K562 (cell line): Measurements from ENCODE around the gene FBXW8. TPM values are rescaled to one million over a fixed set of nuclear protein-coding genes. Genes with fewer than 3 reads are reported as not detected.
A peak's percentile ranks its signal among the peaks of the same experiment; 100 is the strongest.

Experiments used
- ATAC-seq: fragments of 200-7000 bp; cut with Tn5 transposase; 3 replicates; pipeline ENCODE4 v1.9.1; 2020; ENCODE audit warnings: moderate library complexity
- BruUV-seq: library from RNA; stranded (reverse); fragments of 400-500 nt; replicated peaks from 2 replicates; lab custom pipeline; 2021; lab: Mats Ljungman, UMichigan
- CTCF ChIA-PET: fragments of 300-600 bp; formaldehyde crosslinking; extraction: SDS; loops from one replicate; lab custom pipeline; 2021; ENCODE audit warnings: low intra/inter-chr PET ratio; lab: Yijun Ruan, JAX
- POLR2A ChIA-PET: fragments of 300-600, 350-650 bp; sonication (Branson Sonifier 250); formaldehyde crosslinking; extraction: SDS; loops from one replicate; lab custom pipeline; 2021; ENCODE audit warnings: antibody characterized with exemption, inconsistent platforms; lab: Yijun Ruan, JAX
- DNase-seq, 4 experiments: peaks; one replicate each; pipeline versions ENCODE4 v3.0.0 to v3.0.0-alpha.2; 2011 to 2018; ENCODE audit warnings: low spot score in 3 of 4, mixed read lengths in 3 of 4; ENCODE audit errors: extremely low read depth in 1 of 4
- FAIRE-seq: peaks from 2 replicates; lab custom pipeline; 2011; peaks lifted over from hg19 to GRCh38; lab: Jason Lieb, UNC
- H2AFZ ChIP-seq: 2 replicates; pipeline ENCODE4 v1.6.0; 2011; ENCODE audit warnings: low read depth, low read length, control low read depth, inconsistent platforms
- H3K27ac ChIP-seq: fragments of 200-600 bp; 3 replicates; pipeline ENCODE4 v1.8.0; 2011; ENCODE audit warnings: low read depth, mild to moderate bottlenecking, control low read depth, inconsistent platforms, low read length, moderate library complexity, mixed read lengths; ENCODE audit errors: extremely low read depth
- H3K27me3 ChIP-seq, 2 experiments: fragments of 300-600 bp in 1 of 2; 2 replicates in 1 of 2; 3 replicates in 1 of 2; pipeline versions ENCODE4 v1.6.0 to v1.8.0; 2011; ENCODE audit warnings: inconsistent platforms in 2 of 2, low read length in 2 of 2, mild to moderate bottlenecking in 1 of 2, mixed read lengths in 1 of 2, moderate library complexity in 1 of 2; ENCODE audit not compliant: control insufficient read depth in 2 of 2, insufficient read depth in 2 of 2
- H3K36me3 ChIP-seq: fragments of 300-600 bp; 3 replicates; pipeline ENCODE4 v1.8.0; 2011; ENCODE audit warnings: mild to moderate bottlenecking, low read length, inconsistent platforms; ENCODE audit not compliant: control insufficient read depth, insufficient read depth
- H3K4me1 ChIP-seq, 2 experiments: fragments of 200-600 bp in 1 of 2; replicated peaks in 1 of 2; 2 replicates in 1 of 2; 3 replicates in 1 of 2; pipeline versions ENCODE4 v1.5.1 to v1.8.0; 2011; ENCODE audit warnings: inconsistent platforms in 2 of 2, low read length in 2 of 2, mild to moderate bottlenecking in 1 of 2, mixed read lengths in 1 of 2, moderate library complexity in 1 of 2; ENCODE audit not compliant: control insufficient read depth in 2 of 2, insufficient read depth in 2 of 2
- H3K4me2 ChIP-seq: 2 replicates; pipeline ENCODE4 v1.6.1; 2011; ENCODE audit warnings: low read length, control low read depth, inconsistent platforms, mixed read lengths; ENCODE audit not compliant: insufficient read depth
- H3K4me3 ChIP-seq: fragments of 200-600 bp; sonication (generic), shearing (Covaris generic); 2 replicates; pipeline ENCODE4 v1.5.1; 2016; ENCODE audit warnings: control low read depth, inconsistent platforms
- H3K79me2 ChIP-seq: fragments of 200-600 bp; 3 replicates; pipeline ENCODE4 v1.8.0; 2011; ENCODE audit warnings: low read length, inconsistent platforms; ENCODE audit not compliant: control insufficient read depth, insufficient read depth
- H3K9ac ChIP-seq, 2 experiments: 2 replicates each; pipeline versions ENCODE4 v1.6.0 to v1.6.1; 2011; ENCODE audit warnings: low read depth in 2 of 2, low read length in 2 of 2, control low read depth in 1 of 2, inconsistent platforms in 1 of 2, mild to moderate bottlenecking in 1 of 2, mixed read lengths in 1 of 2; ENCODE audit not compliant: insufficient read depth in 1 of 2
- H3K9me1 ChIP-seq: one replicate; pipeline ENCODE4 v1.6.0; 2011; ENCODE audit warnings: inconsistent platforms, mild to moderate bottlenecking, low read length, moderate library complexity; ENCODE audit not compliant: control insufficient read depth, insufficient read depth
- H3K9me3 ChIP-seq: replicated peaks from 2 replicates; pipeline ENCODE4 v1.5.1; 2011; ENCODE audit warnings: low read depth, low read length, inconsistent platforms; ENCODE audit not compliant: control insufficient read depth, insufficient read depth
- H4K20me1 ChIP-seq: replicated peaks from 2 replicates; pipeline ENCODE4 v1.6.1; 2011; ENCODE audit warnings: low read length, inconsistent platforms, mixed read lengths; ENCODE audit not compliant: control insufficient read depth, insufficient read depth
- CREB1 ChIP-seq, 2 experiments: sonication (generic) in 1 of 2; formaldehyde crosslinking in 1 of 2; IDR thresholded peaks; 2 replicates each; pipeline versions ENCODE4 v1.6.1 to v1.8.0; 2012 to 2022; ENCODE audit warnings: inconsistent platforms in 1 of 2, mild to moderate bottlenecking in 1 of 2, missing genetic modification reagents in 1 of 2, moderate library complexity in 1 of 2
- CXXC5 ChIP-seq: fragments of 250-450 bp; sonication (Bioruptor Pico); IDR thresholded peaks from 2 replicates; pipeline ENCODE4 v1.8.0; 2022; ENCODE audit warnings: inconsistent platforms, mild to moderate bottlenecking, moderate library complexity
- ETV5 ChIP-seq: sonication (generic); formaldehyde crosslinking; IDR thresholded peaks from 2 replicates; pipeline ENCODE4 v1.4.0; 2020; ENCODE audit warnings: low read depth, mild to moderate bottlenecking, missing genetic modification reagents
- KAT7 ChIP-seq: sonication (generic); formaldehyde crosslinking; IDR thresholded peaks from 2 replicates; pipeline ENCODE4 v1.8.0; 2022; ENCODE audit warnings: missing genetic modification reagents, mild to moderate bottlenecking, borderline replicate concordance
- NONO ChIP-seq, 2 experiments: fragments of 200-400 bp in 1 of 2; fragments of 450-650 bp in 1 of 2; formaldehyde crosslinking in 1 of 2; IDR thresholded peaks; 2 replicates each; pipeline ENCODE4 v1.6.1; 2017; ENCODE audit warnings: low read depth in 2 of 2, mild to moderate bottlenecking in 2 of 2, moderate library complexity in 2 of 2, low read length in 1 of 2
- RBBP5 ChIP-seq: fragments of 200-600 bp; sonication (generic); IDR thresholded peaks from 2 replicates; pipeline ENCODE4 v1.6.1; 2012; ENCODE audit warnings: borderline replicate concordance, mild to moderate bottlenecking, low read length, control low read depth, inconsistent platforms; ENCODE audit not compliant: insufficient read depth, poor library complexity, severe bottlenecking
- RBFOX2 ChIP-seq: fragments of 200-400 bp; formaldehyde crosslinking; IDR thresholded peaks from 2 replicates; pipeline ENCODE4 v1.6.1; 2017; ENCODE audit warnings: low read depth, mild to moderate bottlenecking, low read length, moderate library complexity
- TGIF2 ChIP-seq: sonication (generic); formaldehyde crosslinking; IDR thresholded peaks from 2 replicates; pipeline ENCODE4 v1.8.1; 2022; ENCODE audit warnings: mild to moderate bottlenecking, missing genetic modification reagents, moderate library complexity
- VEZF1 ChIP-seq: fragments of 200-800 bp; sonication (Bioruptor generic); IDR thresholded peaks from 2 replicates; pipeline ENCODE4 v1.6.1; 2017; ENCODE audit warnings: missing genetic modification characterization, missing compliant biosample characterization
- WHSC1 ChIP-seq: IDR thresholded peaks from one replicate; pipeline ENCODE4 v1.6.1; 2012; ENCODE audit warnings: low read length, control low read depth, inconsistent platforms
- ZNF175 ChIP-seq: fragments of 200-800 bp; sonication (Bioruptor generic); IDR thresholded peaks from 2 replicates; pipeline ENCODE4 v1.6.1; 2016; ENCODE audit warnings: low read depth, mild to moderate bottlenecking, missing genetic modification characterization, missing compliant biosample characterization
- ZNF583 ChIP-seq: fragments of 250-450 bp; sonication (Bioruptor Pico); IDR thresholded peaks from 2 replicates; pipeline ENCODE4 v1.4.0; 2020
- ZNF766 ChIP-seq: fragments of 200-800 bp; sonication (Bioruptor generic); conservative IDR thresholded peaks from 2 replicates; pipeline ENCODE4 v1.6.1; 2016; ENCODE audit warnings: missing genetic modification characterization, missing compliant biosample characterization
- WGBS: fragments of 100-300 bp; shearing (Covaris generic); methylation state at CpG from one replicate; pipeline ENCODE4 v1.1.6; 2016; ENCODE audit warnings: low coverage, mixed read lengths; ENCODE audit not compliant: insufficient coverage; ENCODE audit errors: missing lambda C conversion rate; 5-methylcytosine and 5-hydroxymethylcytosine counted together
- in situ Hi-C: fragments of 300-500 bp; cut with MboI; formaldehyde crosslinking; loops from 4 replicates; pipeline ENCODE4 v1.15.0; 2018; ENCODE audit warnings: inconsistent platforms, mixed read lengths
- intact Hi-C: fragments of 100-400 bp; cut with micrococcal nuclease; formaldehyde crosslinking; loops from 2 replicates; pipeline ENCODE4 v1.14.2; 2022
- polyA plus RNA-seq, 8 experiments: library from polyadenylated mRNA; depleted of rRNA in 4 of 8; stranded (reverse) in 5 of 8; unstranded in 3 of 8; fragments of >200 nt; fragmentation: Nextera tagmentation in 2 of 8; fragmentation: Illumina TruSeq in 1 of 8; extraction: Ambion mirVana in 2 of 8; extraction: Trizol in 1 of 8; gene quantifications; 2 replicates each; pipeline versions ENCODE4 v1.2.1 to v1.2.3, GENCODE V29; 2011 to 2014; ENCODE audit warnings: inconsistent platforms in 1 of 8, missing spikeins in 1 of 8
- total RNA-seq, 7 experiments: library from RNA; depleted of rRNA in 6 of 7; stranded (reverse); fragments of >200 nt in 6 of 7; fragmentation: Illumina TruSeq in 2 of 7; extraction: Trizol in 2 of 7; gene quantifications; 2 replicates each; pipeline versions ENCODE4 v1.2.1 to v1.2.3, GENCODE V29; 2011 to 2021; ENCODE audit warnings: low replicate concordance in 1 of 7
- TF ChIP-seq, protein P1 (sequence below): fragments of 450-650 bp; formaldehyde crosslinking; IDR thresholded peaks from 2 replicates; pipeline ENCODE4 v1.4.0; 2022; ENCODE audit warnings: mild to moderate bottlenecking, moderate library complexity

The FBXW8 gene
- total and polyA plus RNA-seq, 9 of the 15 experiments (the other 6 are each of a cell fraction or from before 2014, with no cell fraction given), result 0.58 to 8.3 (median 4.4) TPM

GRCh38 chr12:117045160-117046010 is 134.6 kb downstream of the FBXW8 start:
- DNase-seq (peak in 2 of 4 experiments; percentile 28 to 41), FAIRE-seq (peak; percentile 15), ATAC-seq (no peak; the same call in 2 of the 3 replicates)
- Histone ChIP-seq H3K9ac (peak overlapping the region; percentile 12 to 82; a peak in 3 of 4 replicates), H2AFZ (peak overlapping the region; percentile 64; the same call in 1 of the 2 replicates), H3K9me3 (no peaks in the 10 kb centered on the region), H3K36me3 (peaks cover 12% of the 10 kb centered on the region; the same call in 2 of the 3 replicates), H3K4me2 (peak overlapping the region; percentile 6), H4K20me1 (no peaks in the 10 kb centered on the region), H3K4me3 (no peak overlapping the region), H3K79me2 (no peaks in the 10 kb centered on the region), H3K27me3 (no peaks in the 10 kb centered on the region), H3K9me1 (no peaks in the 10 kb centered on the region), H3K27ac (peak overlapping the region; percentile 43; the same call in 2 of the 3 replicates), H3K4me1 (peaks cover 62 to 73% of the 10 kb centered on the region in 2 experiments)
- intact Hi-C loops (no loop called here), in situ Hi-C loops (no loop called here)
- no TSS peak for BruUV-seq
- ChIA-PET POLR2A (no interaction called here), CTCF (no interaction called here)
- 48% methylated on average over 22 of the region's 23 CpGs for WGBS
- TF ChIP-seq RBFOX2, result 0 out of 2 replicates have a peak, but pooled peaks have one; percentile 16
- TF ChIP-seq, protein P1, sequence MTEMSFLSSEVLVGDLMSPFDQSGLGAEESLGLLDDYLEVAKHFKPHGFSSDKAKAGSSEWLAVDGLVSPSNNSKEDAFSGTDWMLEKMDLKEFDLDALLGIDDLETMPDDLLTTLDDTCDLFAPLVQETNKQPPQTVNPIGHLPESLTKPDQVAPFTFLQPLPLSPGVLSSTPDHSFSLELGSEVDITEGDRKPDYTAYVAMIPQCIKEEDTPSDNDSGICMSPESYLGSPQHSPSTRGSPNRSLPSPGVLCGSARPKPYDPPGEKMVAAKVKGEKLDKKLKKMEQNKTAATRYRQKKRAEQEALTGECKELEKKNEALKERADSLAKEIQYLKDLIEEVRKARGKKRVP (CRISPR knock-in tag), result peak; percentile 8; the same call in 1 of the 2 replicates
- no peak for TF ChIP-seq CREB1 (IDR thresholded peaks at IDR 0.05)
- TF ChIP-seq CREB1 (CRISPR knock-in tag; IDR thresholded peaks at IDR 0.05), result 0 out of 2 replicates have a peak, but pooled peaks have one; percentile 43
- 0 out of 2 replicates have a peak, but pooled peaks have one; percentile 10 for TF ChIP-seq ETV5 (CRISPR knock-in tag)
- peak; percentile 50; the same call in 1 of the 2 replicates for TF ChIP-seq ZNF766 (CRISPR knock-in tag)
- 0 out of 2 replicates have a peak, but pooled peaks have one; percentile 31 for TF ChIP-seq ZNF583 (CRISPR knock-in tag)
- TF ChIP-seq NONO (IDR thresholded peaks at IDR 0.05; ENCODE audit: low read depth in 2 of 2, low read length in 1 of 2), result no peak
- peak; percentile 89 for TF ChIP-seq WHSC1
- no peak for TF ChIP-seq TGIF2
- peak; percentile 62 for TF ChIP-seq VEZF1
- TF ChIP-seq ZNF175 (CRISPR knock-in tag), result no peak
- TF ChIP-seq CXXC5 (CRISPR knock-in tag), result 0 out of 2 replicates have a peak, but pooled peaks have one; percentile 20
- peak; percentile 30 for TF ChIP-seq RBBP5
- no peak for TF ChIP-seq KAT7 (CRISPR knock-in tag)
- TF ChIP-seq, all 486 proteins: peak for 10
